GM12892 (cell line): ENCODE data around the gene NFILZ.
"Not testable (repeated sequence)": the region's sequence is repeated elsewhere in the genome, so short reads cannot be mapped to it uniquely, and the experiment has no call there.

Experiments
- DNase-seq: peaks from one replicate; pipeline ENCODE4 v3.0.0; 2011; ENCODE audit not compliant: insufficient read length
- FAIRE-seq: peaks from 2 replicates; lab custom pipeline; 2011; peaks lifted over from hg19 to GRCh38; lab: Jason Lieb, UNC
- POLR2A ChIP-seq: IDR thresholded peaks from 2 replicates; pipeline ENCODE4 v1.6.1; 2011; ENCODE audit warnings: low read depth, low read length, control low read depth
- POLR2AphosphoS5 ChIP-seq: IDR thresholded peaks from 2 replicates; pipeline ENCODE4 v1.6.1; 2011; ENCODE audit warnings: low read depth, low read length, control low read depth
- TAF1 ChIP-seq: IDR thresholded peaks from 2 replicates; pipeline ENCODE4 v1.6.1; 2011; ENCODE audit warnings: low read depth, mild to moderate bottlenecking, control low read depth, low read length, borderline replicate concordance

The NFILZ gene

GRCh38 chr19:8614455-8614854, 16.0 kb upstream of the NFILZ start:
- FAIRE-seq (no peak), DNase-seq (no peak)
- TF ChIP-seq POLR2A = no peak
- TF ChIP-seq POLR2AphosphoS5 = no peak
- no peak for TF ChIP-seq TAF1

GRCh38 chr19:8615024-8615423, 15.4 kb upstream of the NFILZ start:
- DNase-seq (no peak), FAIRE-seq (no peak)
- TF ChIP-seq POLR2A = no peak
- no peak for TF ChIP-seq TAF1
- TF ChIP-seq POLR2AphosphoS5 = no peak

GRCh38 chr19:8615813-8616596, 14.4 kb upstream of the NFILZ start:
- FAIRE-seq = no peak
- no peak for TF ChIP-seq POLR2AphosphoS5
- TF ChIP-seq TAF1 = no peak
- TF ChIP-seq POLR2A = no peak
- DNase-seq = no peak

GRCh38 chr19:8616861-8617260, 13.6 kb upstream of the NFILZ start:
- FAIRE-seq (no peak), DNase-seq (no peak)
- no peak for TF ChIP-seq TAF1
- no peak for TF ChIP-seq POLR2A
- TF ChIP-seq POLR2AphosphoS5 = no peak

GRCh38 chr19:8617325-8617724, 13.1 kb upstream of the NFILZ start:
- FAIRE-seq = not testable (repeated sequence)

GRCh38 chr19:8617984-8618383, 12.4 kb upstream of the NFILZ start:
- FAIRE-seq = no peak
- DNase-seq = no peak
- TF ChIP-seq TAF1 (no peak), POLR2AphosphoS5 (no peak), POLR2A (no peak)

More at GRCh38 chr19:8617325-8617724, 13.1 kb upstream of the NFILZ start:
- not testable (repeated sequence) for DNase-seq

- FAIRE-seq (no peak), DNase-seq (no peak)
- TF ChIP-seq POLR2AphosphoS5 (no peak), POLR2A (no peak), TAF1 (no peak)
These were observed 11.7 kb upstream of the NFILZ start for GRCh38 chr19:8618751-8619150.

- DNase-seq, FAIRE-seq: not testable (repeated sequence)
These were observed 7.5 kb upstream of the NFILZ start for GRCh38 chr19:8622886-8623285.

- DNase-seq (no peak), FAIRE-seq (no peak)
- TF ChIP-seq POLR2A = no peak
- no peak for TF ChIP-seq POLR2AphosphoS5
- no peak for TF ChIP-seq TAF1
These were observed 3.6 kb upstream of the NFILZ start for GRCh38 chr19:8626842-8627241.

GRCh38 chr19:8629184-8629583, 1.2 kb upstream of the NFILZ start:
- TF ChIP-seq TAF1 (no peak), POLR2AphosphoS5 (no peak), POLR2A (no peak)
- FAIRE-seq (no peak), DNase-seq (no peak)

- TF ChIP-seq POLR2AphosphoS5 (no peak), TAF1 (no peak), POLR2A (no peak)
- no peak for FAIRE-seq
These were observed 477 bp downstream of the NFILZ start for GRCh38 chr19:8630796-8631424.

GRCh38 chr19:8631425-8631819, 989 bp downstream of the NFILZ start:
- FAIRE-seq = no peak
- TF ChIP-seq POLR2A = no peak
- no peak for TF ChIP-seq POLR2AphosphoS5
- no peak for TF ChIP-seq TAF1
- DNase-seq = no peak

More at GRCh38 chr19:8630796-8631424, 477 bp downstream of the NFILZ start:
- DNase-seq = no peak
